ENCODE measurements around the gene GLRA1.
"Not testable (repeated sequence)": the region's sequence is repeated elsewhere in the genome, so short reads cannot be mapped to it uniquely, and the experiment has no call there.

Gene GLRA1

DNA sequence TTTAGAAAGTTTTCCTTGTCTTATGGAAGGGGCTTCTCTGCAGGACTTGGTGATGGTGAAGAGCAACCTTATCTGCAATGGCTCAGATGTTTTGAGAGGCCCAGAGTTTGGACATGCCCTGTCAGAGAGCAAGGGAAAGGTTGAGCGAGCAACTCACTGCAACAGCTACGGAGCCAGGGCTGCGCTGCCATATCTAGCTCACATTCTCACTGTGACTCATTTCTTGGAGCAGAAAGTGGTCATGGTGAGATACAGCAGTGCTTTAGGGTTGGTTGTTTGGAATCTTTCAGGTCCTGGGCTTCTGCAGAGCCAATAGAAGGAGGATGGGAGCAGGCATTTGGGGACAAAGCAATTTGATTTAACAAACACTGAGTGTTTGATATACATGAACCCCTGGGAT, 12.3 kb downstream of the GLRA1 start:
- DNase-seq, result no peak

GRCh38 chr5:151911011-151911410, 13.6 kb downstream of the GLRA1 start:
- no peak for DNase-seq

DNA sequence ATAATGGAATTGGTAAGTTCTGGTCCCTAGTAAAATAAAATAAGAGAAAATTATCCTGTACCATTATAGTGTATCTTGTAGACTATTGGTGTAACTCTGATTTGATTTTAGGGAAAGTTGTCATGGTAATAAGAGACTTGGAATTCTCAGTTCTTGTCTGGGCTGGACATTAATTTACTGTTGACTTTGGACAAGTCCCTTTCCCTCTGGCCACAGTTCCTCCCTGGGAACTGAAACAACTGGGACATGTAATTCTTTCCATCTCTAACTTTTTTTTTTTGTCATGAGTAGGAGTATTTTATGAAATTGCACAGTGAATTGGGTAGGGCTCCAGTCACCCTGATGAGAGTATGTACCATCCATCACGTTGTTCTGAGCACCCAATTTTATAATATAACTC, 15.0 kb downstream of the GLRA1 start:
- DNase-seq, result no peak

DNA sequence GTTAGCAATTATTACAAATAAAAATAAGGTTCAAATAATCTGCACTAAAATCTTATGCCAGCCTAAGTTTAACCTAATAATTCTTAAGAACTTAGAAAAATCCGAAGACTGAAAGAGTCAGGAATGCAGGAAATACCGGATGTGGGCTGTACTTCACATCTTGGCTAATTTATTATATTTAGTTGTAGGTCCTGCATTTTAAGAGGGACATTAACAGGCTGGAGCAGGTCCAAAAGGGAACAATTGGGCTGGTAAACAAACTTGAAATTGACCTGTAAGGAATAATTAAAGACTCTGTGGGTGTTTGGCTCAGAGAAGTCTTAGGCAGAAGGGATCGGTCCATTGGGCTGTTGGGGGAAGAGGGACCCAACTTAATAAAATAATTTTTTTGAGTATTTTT, 18.4 kb downstream of the GLRA1 start:
- DNase-seq, result no peak

- no peak for DNase-seq
Observed at GRCh38 chr5:151905557-151905961, 19.1 kb downstream of the GLRA1 start.

GRCh38 chr5:151904909-151905308, 19.7 kb downstream of the GLRA1 start:
- DNase-seq, result no peak

DNA sequence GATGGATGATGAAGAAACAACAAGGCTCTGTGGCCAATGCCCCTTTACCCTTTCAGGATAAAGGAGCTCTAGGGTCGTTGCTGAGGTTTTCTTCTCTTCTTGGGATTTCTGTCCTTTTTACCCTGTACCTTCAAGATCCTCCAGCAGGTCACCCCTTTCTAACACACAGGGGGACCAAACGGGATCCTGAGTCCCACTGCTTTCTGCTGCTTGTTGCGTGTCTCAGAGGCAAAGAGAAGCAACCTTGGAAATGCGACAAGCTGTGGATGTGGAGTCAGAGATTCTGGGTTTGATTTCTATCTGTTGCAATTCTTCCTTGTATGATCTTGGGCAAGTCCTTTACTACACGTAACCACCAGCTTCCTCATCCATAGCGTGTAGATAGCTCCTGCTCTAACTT, 20.5 kb downstream of the GLRA1 start:
- no peak for DNase-seq

DNA sequence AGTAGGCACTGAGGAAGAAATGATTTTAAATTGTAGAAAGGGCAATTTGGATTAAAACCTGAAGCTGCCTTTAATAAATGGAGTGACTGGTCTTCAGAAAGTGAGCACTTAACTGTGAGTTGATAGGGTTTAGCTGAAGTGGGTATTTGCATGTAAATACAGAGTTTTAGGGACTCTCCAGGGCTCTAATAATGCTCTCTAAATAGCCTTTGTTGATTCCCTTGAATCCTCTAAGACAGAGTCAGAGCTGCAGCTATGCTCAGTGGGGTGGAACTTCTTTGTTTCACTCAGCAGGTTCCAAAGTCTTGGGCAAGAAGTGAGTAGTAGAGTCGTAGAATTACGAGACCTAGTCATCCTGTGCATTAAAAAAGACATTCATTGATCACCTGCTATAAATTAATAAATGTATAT, 21.4 kb downstream of the GLRA1 start:
- no peak for DNase-seq

GRCh38 chr5:151902215-151902614, 22.4 kb downstream of the GLRA1 start:
- no peak for DNase-seq

DNA sequence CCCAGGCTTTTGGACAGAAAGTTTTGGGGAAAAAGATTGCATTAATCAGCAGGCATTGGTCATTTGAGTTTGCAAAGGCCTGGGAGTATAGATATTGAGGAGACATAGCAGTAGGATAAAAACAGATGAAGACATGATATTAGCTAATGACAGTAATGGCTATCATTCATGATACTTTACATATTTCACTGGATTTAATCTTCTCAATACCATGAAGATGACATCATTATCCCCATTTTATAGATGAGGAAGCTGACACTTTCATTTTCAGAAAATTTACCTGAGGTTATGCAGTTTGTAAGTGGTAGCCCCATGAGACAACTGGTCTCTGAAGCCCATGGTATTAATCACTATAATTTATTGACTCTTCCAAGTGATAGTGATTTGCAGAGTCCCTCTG, 23.0 kb downstream of the GLRA1 start:
- DNase-seq, result no peak

- DNase-seq, result no peak
Observed at GRCh38 chr5:151900891-151901290, 23.8 kb downstream of the GLRA1 start.

- DNase-seq, result no peak
Observed at GRCh38 chr5:151899399-151899798, 25.3 kb downstream of the GLRA1 start.

DNA sequence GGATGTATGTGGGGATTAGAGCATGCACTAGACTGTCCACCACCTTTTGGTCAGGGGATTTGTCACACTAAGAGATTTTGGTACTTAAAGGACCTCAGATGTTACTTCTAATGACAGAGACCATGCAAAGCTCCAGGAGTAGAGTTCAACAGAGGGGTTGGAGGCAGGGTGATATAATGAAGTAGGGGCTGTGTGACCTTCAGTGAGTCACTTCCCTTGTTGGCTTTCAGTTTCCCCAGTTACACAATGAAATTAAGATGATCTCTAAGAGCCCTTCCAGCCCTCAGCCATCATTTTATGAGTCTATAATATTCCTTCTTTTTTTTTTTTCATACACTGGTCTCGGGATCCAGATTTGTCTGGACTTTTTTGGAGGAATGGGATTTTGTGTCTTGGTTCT, 26.8 kb downstream of the GLRA1 start:
- no peak for DNase-seq

DNA sequence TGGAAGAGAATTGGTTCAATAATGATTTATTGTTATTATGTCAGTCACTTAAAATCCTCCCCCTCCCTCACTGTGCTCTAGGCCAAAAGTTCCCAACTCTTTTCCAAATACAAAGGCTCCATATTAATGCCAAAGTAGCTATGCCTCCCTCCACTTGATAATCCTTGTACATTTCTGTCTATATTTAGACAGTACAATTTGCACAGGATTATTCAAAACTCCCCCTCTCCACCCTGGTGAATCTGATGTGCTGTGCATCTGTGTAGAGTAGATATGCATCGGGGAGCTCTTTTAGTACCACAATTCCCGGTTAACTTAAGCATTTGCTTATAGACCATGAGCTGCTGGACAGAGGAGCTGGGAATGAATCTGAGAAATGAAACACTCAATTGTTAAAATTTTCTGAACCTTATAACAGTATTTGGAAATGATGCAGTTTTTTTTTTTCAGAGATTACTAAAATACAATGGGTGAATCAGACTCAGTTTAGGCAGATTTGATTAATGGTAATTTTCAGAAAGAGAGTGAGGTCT, 27.6 kb downstream of the GLRA1 start:
- no peak for DNase-seq

DNA sequence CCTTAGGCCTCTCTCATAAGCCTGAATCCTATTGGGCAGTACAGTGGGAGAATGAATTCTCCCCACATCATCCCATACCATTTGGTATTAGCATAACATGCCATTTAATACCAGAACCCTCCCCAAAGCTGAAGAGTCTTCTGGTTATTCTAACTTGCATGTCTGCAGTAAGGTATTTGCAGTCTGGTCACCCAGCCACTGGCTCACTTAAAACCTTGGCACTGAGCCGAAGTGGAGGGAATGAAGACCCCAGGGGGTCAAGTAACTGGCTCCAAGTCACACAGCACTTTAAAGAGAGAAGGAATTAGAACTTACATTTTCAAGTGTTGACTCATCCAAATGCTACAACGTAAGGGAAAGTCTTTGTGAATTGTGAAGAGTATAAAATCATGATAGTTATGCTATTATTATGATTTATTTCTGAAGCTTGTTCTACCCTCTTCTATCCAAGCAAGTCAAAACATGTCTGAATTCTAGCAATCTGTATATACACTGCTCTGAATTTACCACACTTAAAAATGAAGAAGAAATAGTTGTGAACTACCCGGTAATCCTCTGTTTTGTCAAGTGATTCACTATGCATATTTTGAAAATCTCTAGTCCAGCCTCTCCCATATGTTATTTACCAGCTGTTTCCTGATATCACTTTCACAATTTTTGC, 28.5 kb downstream of the GLRA1 start:
- DNase-seq, result no peak

GRCh38 chr5:151895660-151896030, 29.0 kb downstream of the GLRA1 start:
- DNase-seq, result no peak

DNA sequence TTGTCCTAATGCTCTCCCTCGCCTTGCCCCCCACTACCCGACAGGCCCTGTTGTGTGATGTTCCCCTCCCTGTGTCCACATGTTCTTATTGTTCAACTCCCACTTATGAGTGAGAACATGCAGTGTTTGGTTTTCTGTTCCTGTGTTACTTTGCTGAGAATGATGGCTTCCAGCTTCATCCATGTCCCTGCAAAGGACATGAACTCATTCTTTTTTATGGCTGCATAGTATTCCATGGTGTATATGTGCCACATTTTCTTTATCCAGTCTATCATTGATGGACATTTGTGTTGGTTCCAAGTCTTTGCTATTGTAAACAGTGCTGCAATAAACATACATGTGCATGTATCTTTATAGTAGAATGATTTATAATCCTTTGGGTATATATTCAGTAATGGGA, 31.2 kb downstream of the GLRA1 start:
- DNase-seq, result not testable (repeated sequence)

DNA sequence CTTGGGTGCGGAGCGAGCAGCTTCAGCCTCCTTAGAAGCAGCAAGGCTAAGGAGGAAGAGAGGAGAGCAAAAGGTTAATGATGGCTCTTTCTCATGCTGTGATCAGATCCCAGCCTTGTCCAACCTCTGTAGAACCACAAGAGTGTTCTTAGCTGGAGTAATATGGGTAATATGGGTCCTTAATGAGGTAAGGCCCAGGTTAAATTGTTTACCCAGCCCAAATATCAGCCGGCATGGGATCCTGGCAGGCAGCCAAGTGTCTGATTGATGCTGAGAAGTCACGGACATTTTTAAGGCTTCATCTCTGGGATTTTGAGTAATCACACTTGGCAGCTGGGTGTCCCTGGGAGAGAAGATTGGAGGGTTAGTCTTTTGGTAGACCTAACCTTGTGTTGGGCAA, 32.3 kb downstream of the GLRA1 start:
- DNase-seq, result no peak

DNA sequence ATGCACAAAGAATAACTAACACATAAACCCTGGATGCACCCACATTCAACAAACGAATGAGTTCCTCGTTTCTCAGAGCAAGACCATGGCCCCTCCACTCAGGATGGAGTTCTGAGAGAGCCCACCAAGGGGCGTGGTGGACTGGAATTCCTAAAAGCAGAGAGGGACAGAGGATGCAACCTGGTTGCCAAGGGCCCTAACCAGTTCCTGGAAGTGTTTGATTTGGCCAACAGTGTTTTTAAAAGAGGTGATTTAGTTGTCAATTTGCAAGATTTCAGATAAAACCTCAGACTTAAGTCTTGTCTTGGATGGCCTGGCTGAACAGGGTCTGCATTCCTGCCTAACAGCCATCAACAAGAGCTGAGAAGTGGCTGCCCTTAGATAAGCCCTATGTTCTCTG, 34.4 kb downstream of the GLRA1 start:
- no peak for DNase-seq

DNA sequence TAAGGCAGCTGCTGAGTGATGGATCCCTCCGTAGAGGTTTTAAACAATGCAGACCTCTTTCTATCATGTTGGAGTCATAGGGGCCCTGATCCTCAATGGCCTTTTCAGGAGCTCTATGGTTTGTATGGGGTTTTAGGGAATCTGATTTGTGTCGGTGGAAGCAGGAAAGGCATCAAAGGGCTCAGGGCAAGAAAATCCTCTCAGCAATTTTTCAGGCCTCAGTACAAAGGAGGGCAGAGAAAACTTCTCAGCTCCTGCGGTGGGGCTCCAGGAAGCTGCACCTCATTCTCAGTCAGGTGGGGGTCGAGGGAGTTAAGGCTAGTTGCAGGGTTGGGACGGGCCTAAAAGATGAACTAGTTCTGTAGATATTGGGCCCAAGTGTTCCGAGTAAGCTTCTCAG, 35.0 kb downstream of the GLRA1 start:
- no peak for DNase-seq

DNA sequence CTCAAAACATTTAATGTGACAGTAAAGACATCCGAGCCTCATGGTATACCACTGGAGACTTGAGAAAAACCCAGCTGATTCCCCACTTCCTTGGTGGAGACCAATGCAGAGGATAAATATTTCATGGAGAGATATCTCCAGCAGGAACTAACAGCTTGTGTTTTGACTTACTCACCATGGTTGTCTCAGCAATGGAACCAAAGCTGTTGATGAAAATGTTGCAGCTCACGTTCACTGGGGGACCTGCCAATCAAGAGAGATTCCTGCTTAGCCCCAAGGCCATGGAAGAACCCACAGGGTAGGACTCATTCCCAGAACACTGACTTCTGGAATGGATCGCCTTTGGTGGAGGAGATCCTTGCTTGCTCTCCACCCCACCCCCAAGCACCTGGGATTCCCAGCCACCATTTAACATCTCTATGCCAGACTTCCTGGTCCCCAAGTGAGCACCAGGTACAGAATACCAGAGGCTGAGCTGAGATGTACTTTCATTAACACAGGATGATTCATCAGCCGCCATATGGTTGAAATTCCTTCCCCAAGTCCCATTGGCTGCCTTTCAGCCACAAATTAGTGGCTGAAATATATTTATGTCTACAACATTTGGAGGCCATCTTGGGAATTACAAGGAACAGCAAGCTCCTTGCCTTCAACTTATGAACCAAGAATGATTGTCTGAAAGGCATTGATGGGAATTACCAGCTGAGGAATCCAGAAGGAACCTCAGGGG, 37.9 kb downstream of the GLRA1 start:
- no peak for DNase-seq

DNA sequence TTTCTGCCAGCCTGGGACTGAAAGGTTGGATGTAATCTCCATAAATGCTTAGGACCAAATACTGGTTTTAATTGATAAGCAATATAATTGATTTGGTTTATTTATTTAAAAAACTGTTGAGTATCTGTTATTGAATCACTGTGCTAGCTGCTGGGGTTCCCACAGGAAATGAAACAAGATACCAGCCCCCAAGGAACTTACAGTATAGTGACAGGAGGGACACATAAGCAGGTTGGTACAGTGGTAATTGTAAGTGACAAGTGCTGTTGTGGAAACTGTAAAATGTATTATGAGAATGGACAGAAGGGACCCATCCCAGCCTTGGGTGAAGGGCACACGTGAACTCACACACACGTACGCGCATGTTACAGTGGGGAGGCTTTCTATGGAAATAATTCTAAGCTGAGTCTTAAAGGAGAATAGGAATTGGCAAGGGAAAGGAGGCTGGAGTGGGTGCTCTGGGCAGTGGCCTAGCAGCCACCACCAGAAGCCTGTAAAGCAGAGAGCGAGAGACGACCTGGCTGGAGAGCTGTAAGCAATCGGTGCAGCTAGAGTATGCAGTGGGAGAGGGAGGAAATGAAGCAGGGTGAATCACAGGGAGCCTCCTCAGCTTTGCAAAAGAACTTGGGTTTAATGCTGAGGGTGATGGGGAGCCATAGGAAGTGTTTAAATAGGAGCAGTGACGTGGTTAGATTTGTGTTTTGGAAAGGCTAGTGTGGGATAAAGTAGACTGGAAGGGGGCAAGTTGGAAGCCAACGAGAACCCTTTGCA, 39.3 kb downstream of the GLRA1 start:
- no peak for DNase-seq

DNA sequence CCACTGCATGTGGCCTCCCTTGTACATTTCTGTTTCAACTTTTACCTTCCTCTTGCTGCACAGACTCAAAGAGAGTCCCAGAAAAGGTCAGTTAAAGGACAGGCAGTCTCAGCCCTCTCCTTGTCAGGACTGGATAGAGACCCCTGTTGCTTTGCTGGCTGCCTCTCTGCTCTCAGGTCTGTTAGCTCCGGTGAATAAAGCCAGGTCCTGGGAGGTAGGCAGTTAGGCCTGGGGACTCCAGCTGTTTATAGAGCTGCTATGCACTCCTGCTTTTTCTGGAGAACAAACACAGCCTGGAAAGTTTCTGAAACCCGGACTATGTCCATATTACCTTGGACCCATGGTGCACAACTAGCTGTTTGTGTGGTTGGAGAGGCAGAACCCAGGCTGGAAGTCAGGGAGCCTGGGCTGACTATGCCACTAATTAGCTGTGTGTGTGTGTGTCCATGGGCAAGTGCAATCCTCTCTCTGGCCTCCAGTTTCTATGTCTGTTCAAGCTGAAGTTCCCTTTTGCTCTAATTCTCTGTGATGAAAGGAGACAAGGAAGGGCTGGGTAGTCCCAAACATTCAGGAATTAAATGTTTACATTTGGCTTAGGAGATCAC, 42.9 kb downstream of the GLRA1 start:
- no peak for DNase-seq

DNA sequence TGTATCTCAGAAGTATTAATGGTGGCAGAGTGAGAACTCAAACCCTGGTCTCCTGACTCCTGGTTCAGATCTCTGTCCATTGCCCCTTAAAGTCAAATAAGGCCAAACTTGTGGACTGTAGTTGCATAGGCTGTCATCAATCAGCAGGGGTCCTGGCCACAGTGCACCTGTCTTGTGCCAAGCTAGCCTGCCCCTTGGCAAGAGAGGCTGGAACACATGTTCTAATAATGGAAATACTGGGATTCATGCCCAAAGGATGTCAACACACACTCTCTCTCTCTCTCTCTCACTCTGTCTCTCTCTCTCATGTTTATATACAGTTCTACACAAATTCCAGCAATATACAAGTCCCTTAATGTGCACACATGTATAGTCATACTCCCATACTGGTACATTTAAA, 44.3 kb downstream of the GLRA1 start:
- no peak for DNase-seq
